ENCODE data around the gene SORL1-AS1.

SORL1-AS1 gene

DNA sequence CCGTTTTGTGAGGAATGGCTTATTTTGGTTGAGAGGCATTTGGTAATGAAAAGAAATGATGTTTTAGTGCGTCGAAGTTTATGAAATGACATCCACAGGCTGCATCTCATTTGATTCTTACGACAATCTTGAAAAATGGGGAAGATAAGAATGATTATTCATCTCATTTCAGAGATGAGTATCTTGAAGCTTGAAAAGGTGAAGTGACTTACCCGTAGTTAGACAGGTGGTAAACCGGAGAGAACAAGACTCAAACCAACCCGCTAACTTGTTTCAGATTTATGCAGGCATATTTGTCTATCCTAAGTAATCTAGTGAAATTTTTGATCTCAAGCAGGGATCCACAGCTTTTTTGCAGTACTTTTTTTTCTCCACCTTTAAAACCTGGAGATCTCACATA lies 9.1 kb upstream of the SORL1-AS1 start:
- in situ Hi-C loops (cut with MboI; ENCODE audit: low sequenced_read_pairs, unreplicated experiment) = no loop called here
- no peak for DNase-seq (ENCODE audit: low spot score)

GRCh38 chr11:121460941-121461514 lies 8.3 kb upstream of the SORL1-AS1 start:
- TF ChIP-seq, protein P1, sequence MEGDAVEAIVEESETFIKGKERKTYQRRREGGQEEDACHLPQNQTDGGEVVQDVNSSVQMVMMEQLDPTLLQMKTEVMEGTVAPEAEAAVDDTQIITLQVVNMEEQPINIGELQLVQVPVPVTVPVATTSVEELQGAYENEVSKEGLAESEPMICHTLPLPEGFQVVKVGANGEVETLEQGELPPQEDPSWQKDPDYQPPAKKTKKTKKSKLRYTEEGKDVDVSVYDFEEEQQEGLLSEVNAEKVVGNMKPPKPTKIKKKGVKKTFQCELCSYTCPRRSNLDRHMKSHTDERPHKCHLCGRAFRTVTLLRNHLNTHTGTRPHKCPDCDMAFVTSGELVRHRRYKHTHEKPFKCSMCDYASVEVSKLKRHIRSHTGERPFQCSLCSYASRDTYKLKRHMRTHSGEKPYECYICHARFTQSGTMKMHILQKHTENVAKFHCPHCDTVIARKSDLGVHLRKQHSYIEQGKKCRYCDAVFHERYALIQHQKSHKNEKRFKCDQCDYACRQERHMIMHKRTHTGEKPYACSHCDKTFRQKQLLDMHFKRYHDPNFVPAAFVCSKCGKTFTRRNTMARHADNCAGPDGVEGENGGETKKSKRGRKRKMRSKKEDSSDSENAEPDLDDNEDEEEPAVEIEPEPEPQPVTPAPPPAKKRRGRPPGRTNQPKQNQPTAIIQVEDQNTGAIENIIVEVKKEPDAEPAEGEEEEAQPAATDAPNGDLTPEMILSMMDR (IDR thresholded peaks at IDR 0.05; ENCODE audit: borderline replicate concordance, control extremely low read depth, extremely low read depth, insufficient read depth, missing control alignments) = no peak
- DNase-seq (ENCODE audit: low spot score) = no peak
- in situ Hi-C loops (cut with MboI; ENCODE audit: low sequenced_read_pairs, unreplicated experiment) = no loop called here

More for the DNA sequence above, 9.1 kb upstream of the SORL1-AS1 start:
- TF ChIP-seq, protein P1 (IDR thresholded peaks at IDR 0.05; ENCODE audit: borderline replicate concordance, control extremely low read depth, extremely low read depth, insufficient read depth, missing control alignments) = no peak

DNA sequence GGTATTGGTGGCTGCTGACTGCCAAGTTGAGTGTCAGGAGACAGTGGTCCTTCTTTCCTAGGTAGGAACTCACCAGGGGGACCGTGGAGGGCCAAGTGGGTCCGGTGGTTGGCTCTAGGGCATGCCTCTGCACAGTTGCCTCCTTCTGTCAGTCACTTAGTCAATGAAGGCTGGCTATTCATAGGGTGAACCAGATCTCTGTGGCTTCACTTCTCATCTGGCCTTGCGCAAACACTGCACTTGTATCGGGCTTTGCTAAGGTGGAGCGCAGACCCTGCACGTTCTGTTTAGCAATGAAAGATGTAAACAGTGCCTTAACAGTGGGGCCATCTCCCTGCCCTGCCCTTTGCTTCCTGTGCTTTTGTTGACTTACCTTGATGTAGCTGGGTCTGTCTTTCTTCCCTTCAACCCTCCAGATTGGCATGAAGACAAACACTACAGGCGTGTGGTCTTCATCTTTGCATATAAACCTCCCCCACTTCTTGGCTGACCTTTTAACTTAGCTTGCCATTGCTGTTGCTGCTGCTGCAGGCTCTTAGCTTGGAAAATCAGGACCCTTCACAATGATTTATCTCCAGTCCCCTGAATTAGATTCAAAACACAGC lies 6.7 kb upstream of the SORL1-AS1 start:
- no peak for DNase-seq (ENCODE audit: low spot score)
- TF ChIP-seq, protein P1 (IDR thresholded peaks at IDR 0.05; ENCODE audit: borderline replicate concordance, control extremely low read depth, extremely low read depth, insufficient read depth, missing control alignments) = no peak
- in situ Hi-C loops (cut with MboI; ENCODE audit: low sequenced_read_pairs, unreplicated experiment) = no loop called here

- in situ Hi-C loops (cut with MboI; ENCODE audit: low sequenced_read_pairs, unreplicated experiment) = no loop called here
- DNase-seq (ENCODE audit: low spot score) = no peak
- TF ChIP-seq, protein P1 (IDR thresholded peaks at IDR 0.05; ENCODE audit: borderline replicate concordance, control extremely low read depth, extremely low read depth, insufficient read depth, missing control alignments) = no peak
Observed at GRCh38 chr11:121458551-121458950, 5.8 kb upstream of the SORL1-AS1 start.

DNA sequence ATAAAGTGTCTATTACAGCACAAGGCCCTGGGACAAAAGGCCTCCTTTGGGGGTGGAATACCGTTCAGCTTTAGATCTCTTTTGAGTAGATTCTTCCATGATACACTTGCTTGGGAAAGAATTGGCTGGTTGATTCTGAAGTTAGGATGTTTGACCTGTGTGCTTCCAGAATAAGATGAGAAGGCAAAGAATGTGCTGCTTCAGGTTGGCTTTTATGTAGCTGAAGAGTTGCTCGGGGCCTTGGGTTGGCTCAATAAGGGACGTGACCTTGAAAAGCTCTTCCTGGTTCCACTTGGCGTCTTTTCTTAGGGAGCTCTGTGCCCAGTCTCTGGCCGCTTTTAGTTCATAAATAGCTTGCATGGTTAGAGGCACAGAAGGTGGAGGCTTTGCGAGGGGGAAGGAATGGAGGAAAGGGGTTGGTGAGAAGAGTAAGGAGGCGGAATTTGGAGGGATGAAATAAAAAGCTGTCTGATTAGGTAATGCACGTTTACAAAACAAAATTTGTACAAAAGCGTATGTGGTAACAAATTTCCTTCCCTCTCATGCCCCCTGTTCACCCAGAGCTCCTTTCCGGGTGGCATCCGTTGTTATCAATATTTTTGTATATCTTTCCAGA lies 4.2 kb upstream of the SORL1-AS1 start:
- TF ChIP-seq, protein P1 (IDR thresholded peaks at IDR 0.05; ENCODE audit: borderline replicate concordance, control extremely low read depth, extremely low read depth, insufficient read depth, missing control alignments) = no peak
- no peak for DNase-seq (ENCODE audit: low spot score)
- in situ Hi-C loops (cut with MboI; ENCODE audit: low sequenced_read_pairs, unreplicated experiment) = no loop called here

DNA sequence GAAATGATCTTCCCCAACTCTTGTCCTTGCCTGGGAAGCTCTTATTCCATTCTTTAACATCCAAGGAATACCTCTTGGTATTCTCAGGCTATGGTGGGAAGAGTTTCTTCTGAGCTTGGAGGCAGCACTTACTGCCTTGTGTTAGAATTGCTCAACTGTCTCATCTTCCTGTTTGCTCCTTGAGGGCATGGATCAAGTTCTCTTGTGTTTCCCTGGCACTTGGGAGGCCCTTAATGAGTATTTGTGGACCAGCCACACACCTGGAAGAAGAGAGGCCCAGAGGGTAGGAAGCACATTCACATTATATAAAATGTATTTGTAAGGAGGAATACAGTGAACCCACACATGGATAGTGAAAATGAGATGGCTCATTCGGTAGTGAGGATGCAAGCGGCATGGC lies 3.4 kb upstream of the SORL1-AS1 start:
- DNase-seq (ENCODE audit: low spot score) = no peak
- TF ChIP-seq, protein P1 (IDR thresholded peaks at IDR 0.05; ENCODE audit: borderline replicate concordance, control extremely low read depth, extremely low read depth, insufficient read depth, missing control alignments) = no peak
- in situ Hi-C loops (cut with MboI; ENCODE audit: low sequenced_read_pairs, unreplicated experiment) = no loop called here

Measured in GM13976 (cell line).